Upper lobe of right lung (tissue), 1 donor: Measurements from ENCODE around the gene SLC1A7. TPM values are rescaled to one million over a fixed set of nuclear protein-coding genes. Genes with fewer than 3 reads are reported as not detected.
A peak's percentile ranks its signal among the peaks of the same experiment; 100 is the strongest.

Source experiments
- ATAC-seq: fragments of 200-7000 bp; cut with Tn5 transposase; one replicate; pipeline ENCODE4 v1.9.1; 2020; ENCODE audit warnings: mild to moderate bottlenecking, moderate library complexity
- DNase-seq: peaks from one replicate; pipeline ENCODE4 v3.0.0-alpha.2; 2020
- H3K27ac ChIP-seq: fragments of 200-600 bp; one replicate; pipeline ENCODE4 v1.8.0; 2022
- H3K27me3 ChIP-seq: fragments of 200-600 bp; one replicate; pipeline ENCODE4 v1.8.0; 2022; ENCODE audit warnings: mild to moderate bottlenecking
- H3K36me3 ChIP-seq: fragments of 200-600 bp; one replicate; pipeline ENCODE4 v1.8.0; 2022
- H3K4me1 ChIP-seq: fragments of 200-600 bp; one replicate; pipeline ENCODE4 v1.8.0; 2022
- H3K4me3 ChIP-seq: fragments of 200-600 bp; one replicate; pipeline ENCODE4 v1.8.0; 2022; ENCODE audit warnings: mild to moderate bottlenecking
- H3K9me3 ChIP-seq: fragments of 200-600 bp; one replicate; pipeline ENCODE4 v1.8.0; 2022
- intact Hi-C: fragments of 100-400 bp; cut with DNase I; formaldehyde crosslinking; loops from one replicate; pipeline ENCODE4 v1.11.0; 2022
- total RNA-seq: library from RNA; stranded (reverse); fragmentation: NEBNext Ultra II Directional; extraction: Animal tissue kit (Norgen Biotek cat#: 25700); gene quantifications from one replicate; pipeline ENCODE4 v1.2.1, GENCODE V29; 2021
- TF ChIP-seq, protein P1 (sequence below): fragments of 200-600 bp; IDR thresholded peaks from one replicate; pipeline ENCODE4 v1.8.0; 2022; ENCODE audit warnings: antibody characterized with exemption
- donor health status: DM: no; HTN: yes; CAD: no; lungs with severe emphysema.

The SLC1A7 gene
- total RNA-seq, 1 donor from 2014 or later, result 0.26 TPM

DNA sequence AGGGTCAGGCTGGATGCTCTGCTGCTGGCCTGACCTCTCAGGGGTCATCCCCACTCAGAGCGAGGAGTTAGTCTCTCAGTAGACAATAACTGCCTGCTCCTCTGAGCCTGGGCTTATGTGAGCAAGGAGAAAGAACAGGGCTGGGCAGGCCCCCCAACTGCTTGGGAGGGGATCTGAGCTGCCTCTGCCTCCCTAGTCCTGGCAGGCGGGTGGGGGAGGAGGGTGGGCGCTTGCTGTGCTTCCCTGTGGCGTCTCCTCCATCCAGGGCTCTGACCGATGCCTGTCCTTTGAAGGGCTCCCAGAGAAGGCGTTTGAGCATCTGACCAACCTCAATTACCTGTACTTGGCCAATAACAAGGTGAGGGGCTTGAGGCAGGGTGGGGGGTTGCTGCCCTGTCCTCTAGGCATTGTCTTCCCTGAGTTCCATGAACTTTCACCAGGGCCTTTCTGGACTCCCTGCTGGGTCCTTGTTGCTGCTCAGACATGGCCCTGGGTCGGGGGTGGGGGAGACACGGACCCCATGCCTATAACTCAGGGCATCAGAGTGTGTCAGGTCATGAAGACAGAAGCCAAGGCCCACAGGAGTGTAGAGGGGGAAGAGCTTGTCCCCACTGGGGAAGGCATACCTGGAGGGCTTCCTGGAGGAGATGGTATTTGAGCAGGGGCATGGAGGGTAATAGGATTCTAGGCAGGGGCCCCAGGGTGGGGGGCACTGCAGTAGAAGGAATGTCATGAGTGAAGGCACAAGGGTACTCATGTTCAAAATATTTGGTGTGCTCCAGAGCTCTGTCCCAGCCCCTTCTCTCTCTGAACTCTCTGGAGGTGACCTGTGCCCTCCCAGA, 67.9 kb downstream of the SLC1A7 start:
- Histone ChIP-seq H3K4me3 (no peak overlapping the region), H3K9me3 (no peaks in the 10 kb centered on the region), H3K27me3 (no peaks in the 10 kb centered on the region), H3K4me1 (no peaks in the 10 kb centered on the region), H3K36me3 (no peaks in the 10 kb centered on the region), H3K27ac (no peak overlapping the region)
- TF ChIP-seq, protein P1, sequence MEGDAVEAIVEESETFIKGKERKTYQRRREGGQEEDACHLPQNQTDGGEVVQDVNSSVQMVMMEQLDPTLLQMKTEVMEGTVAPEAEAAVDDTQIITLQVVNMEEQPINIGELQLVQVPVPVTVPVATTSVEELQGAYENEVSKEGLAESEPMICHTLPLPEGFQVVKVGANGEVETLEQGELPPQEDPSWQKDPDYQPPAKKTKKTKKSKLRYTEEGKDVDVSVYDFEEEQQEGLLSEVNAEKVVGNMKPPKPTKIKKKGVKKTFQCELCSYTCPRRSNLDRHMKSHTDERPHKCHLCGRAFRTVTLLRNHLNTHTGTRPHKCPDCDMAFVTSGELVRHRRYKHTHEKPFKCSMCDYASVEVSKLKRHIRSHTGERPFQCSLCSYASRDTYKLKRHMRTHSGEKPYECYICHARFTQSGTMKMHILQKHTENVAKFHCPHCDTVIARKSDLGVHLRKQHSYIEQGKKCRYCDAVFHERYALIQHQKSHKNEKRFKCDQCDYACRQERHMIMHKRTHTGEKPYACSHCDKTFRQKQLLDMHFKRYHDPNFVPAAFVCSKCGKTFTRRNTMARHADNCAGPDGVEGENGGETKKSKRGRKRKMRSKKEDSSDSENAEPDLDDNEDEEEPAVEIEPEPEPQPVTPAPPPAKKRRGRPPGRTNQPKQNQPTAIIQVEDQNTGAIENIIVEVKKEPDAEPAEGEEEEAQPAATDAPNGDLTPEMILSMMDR, result no peak
- ATAC-seq (no peak), DNase-seq (peak; percentile 30)
- intact Hi-C loops, result no loop called here

DNA sequence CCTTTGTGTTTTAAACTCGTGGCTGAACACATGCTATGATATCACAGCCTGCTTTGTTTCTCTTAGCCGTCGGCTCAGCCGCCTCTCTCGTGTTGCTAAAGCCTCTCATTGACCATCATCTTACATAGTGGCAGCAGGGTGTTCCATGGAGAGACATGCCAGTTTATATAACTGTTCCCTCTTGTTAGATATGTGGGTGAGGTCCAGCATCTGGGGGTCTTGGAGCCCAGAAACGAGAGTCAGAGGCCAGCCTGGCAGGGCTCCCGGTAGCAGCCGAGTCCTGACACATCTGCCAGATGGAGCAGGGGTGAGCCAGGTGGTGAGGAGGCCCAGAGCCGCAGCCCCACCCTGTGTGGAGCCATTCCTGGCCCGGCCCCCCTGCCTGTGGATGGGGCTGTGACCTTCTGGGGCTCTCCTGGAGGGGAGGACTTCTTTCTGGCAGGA, 68.5 kb downstream of the SLC1A7 start:
- Histone ChIP-seq H3K27me3 (no peaks in the 10 kb centered on the region), H3K9me3 (no peaks in the 10 kb centered on the region), H3K36me3 (no peaks in the 10 kb centered on the region), H3K4me1 (no peaks in the 10 kb centered on the region), H3K4me3 (no peak overlapping the region), H3K27ac (no peak overlapping the region)
- ATAC-seq, result no peak
- TF ChIP-seq, protein P1, result no peak
- peak; percentile 59 for DNase-seq
- intact Hi-C loops, result no loop called here

DNA sequence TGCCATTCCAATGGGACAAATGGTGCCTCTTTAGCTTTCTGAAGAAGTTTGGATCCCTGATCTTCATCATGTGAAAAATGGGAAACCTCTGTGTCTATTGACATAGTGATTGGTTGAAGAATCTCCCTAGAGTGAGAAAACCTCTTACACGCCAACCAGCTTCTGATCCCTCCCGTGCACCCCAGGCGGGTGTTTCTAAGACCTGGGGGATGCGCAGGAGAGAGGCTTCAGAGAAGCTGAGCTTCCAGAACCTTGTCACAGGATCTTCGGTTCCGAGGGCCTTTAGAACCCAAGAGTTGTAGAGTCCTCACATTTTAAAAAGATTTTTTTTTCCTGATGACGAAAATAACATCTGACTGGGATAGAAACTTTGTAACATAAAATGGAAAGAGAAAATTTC, 69.2 kb downstream of the SLC1A7 start:
- TF ChIP-seq, protein P1, result no peak
- DNase-seq, result peak; percentile 19
- no peak overlapping the region for H3K4me3 ChIP-seq
- no peaks in the 10 kb centered on the region for H3K4me1 ChIP-seq
- H3K27me3 ChIP-seq, result no peaks in the 10 kb centered on the region
- intact Hi-C loops, result no loop called here
- H3K9me3 ChIP-seq, result no peaks in the 10 kb centered on the region
- no peak overlapping the region for H3K27ac ChIP-seq
- no peaks in the 10 kb centered on the region for H3K36me3 ChIP-seq
- ATAC-seq, result no peak

DNA sequence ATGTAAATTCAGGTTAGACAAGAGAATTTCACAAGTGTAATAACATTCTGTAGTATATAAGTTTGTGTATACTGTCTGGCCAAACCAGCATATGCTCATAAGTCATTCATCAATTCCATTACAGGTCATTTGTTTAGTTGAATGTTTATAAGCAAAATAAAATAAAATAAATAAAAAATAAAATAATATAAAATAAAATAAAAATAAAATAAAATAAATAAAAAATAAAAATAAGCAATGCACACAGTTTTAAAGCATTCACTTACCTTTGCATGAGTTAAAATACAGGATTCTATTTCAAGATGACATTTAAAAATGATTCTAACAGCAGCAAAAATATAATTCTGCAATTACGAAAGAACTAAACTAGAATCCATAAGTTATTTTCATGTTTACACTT, 70.5 kb downstream of the SLC1A7 start:
- Histone ChIP-seq H3K4me1 (peaks cover under 1% of the 10 kb centered on the region), H3K27me3 (no peaks in the 10 kb centered on the region), H3K27ac (no peak overlapping the region), H3K9me3 (no peaks in the 10 kb centered on the region), H3K36me3 (no peaks in the 10 kb centered on the region), H3K4me3 (no peak overlapping the region)
- intact Hi-C loops, result no loop called here
- ATAC-seq (no peak), DNase-seq (no peak)
- TF ChIP-seq, protein P1, result no peak

DNA sequence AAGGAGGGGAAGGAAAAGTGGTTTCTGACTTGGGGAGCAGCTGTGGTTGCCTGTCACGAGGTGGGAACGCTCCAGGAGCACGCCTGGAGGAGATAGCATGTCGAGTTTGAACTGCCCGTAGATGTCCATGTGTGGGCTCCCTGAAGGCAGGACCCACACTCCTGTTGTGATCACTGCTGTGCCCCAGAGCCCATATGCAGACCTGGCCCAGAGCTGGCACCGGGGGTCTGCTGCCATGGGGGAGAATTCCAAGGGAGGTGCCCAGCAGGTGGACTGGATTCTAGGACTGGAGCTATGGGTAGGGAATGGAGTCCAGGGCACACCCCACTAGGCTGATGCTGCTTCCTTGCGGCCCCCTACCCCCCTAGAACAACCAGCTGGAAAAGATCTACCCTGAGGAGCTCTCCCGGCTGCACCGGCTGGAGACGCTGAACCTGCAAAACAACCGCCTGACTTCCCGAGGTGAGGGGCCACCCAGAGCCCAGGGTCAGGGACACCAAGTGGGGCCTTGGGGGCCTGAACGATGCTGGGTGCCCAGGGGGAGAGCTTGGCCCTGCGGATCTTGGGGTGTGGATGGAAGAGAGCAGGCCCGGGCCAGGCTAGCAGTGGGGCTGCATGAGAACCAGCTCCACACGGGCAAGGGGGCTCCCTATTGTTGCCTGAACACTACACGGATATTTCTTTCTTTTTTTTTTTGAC, 71.1 kb downstream of the SLC1A7 start:
- TF ChIP-seq, protein P1, result no peak
- no peaks in the 10 kb centered on the region for H3K9me3 ChIP-seq
- H3K4me3 ChIP-seq, result no peak overlapping the region
- peaks cover 3% of the 10 kb centered on the region for H3K4me1 ChIP-seq
- H3K27ac ChIP-seq, result no peak overlapping the region
- no peaks in the 10 kb centered on the region for H3K36me3 ChIP-seq
- no peaks in the 10 kb centered on the region for H3K27me3 ChIP-seq
- DNase-seq, result no peak
- intact Hi-C loops, result no loop called here
- ATAC-seq, result no peak
